Suprapubic skin (tissue), 4 donors: Measurements from ENCODE around the gene TFG. TPM values are rescaled to one million over a fixed set of nuclear protein-coding genes. Genes with fewer than 3 reads are reported as not detected.

Source experiments
- DNase-seq, 2 donors: peaks; one replicate each; pipeline ENCODE4 v3.0.0-alpha.2; 2019; ENCODE audit warnings: low spot score in 2 of 2
- H3K27ac ChIP-seq: fragments of 200-600 bp; sonication (generic); one replicate; pipeline ENCODE4 v1.5.1; 2019
- H3K27me3 ChIP-seq: fragments of 200-600 bp; sonication (generic); one replicate; pipeline ENCODE4 v1.5.1; 2019
- H3K36me3 ChIP-seq: fragments of 200-600 bp; sonication (generic); one replicate; pipeline ENCODE4 v1.5.1; 2019
- H3K4me1 ChIP-seq: fragments of 200-600 bp; sonication (generic); one replicate; pipeline ENCODE4 v1.5.1; 2019
- H3K4me3 ChIP-seq: fragments of 200-600 bp; sonication (generic); one replicate; pipeline ENCODE4 v1.5.1; 2019; ENCODE audit warnings: mild to moderate bottlenecking
- H3K9me3 ChIP-seq: fragments of 200-600 bp; sonication (generic); one replicate; pipeline ENCODE4 v1.5.1; 2019
- EP300 ChIP-seq: sonication (generic); formaldehyde crosslinking; IDR thresholded peaks from one replicate; pipeline ENCODE4 v1.6.1; 2017; ENCODE audit warnings: antibody characterized with exemption
- POLR2A ChIP-seq, 2 donors: fragments of 450-650 bp; IDR thresholded peaks; one replicate each; pipeline ENCODE4 v1.6.1; 2017; ENCODE audit warnings: antibody characterized with exemption in 2 of 2, mild to moderate bottlenecking in 2 of 2, moderate library complexity in 2 of 2
- POLR2AphosphoS5 ChIP-seq, 3 donors: sonication (generic); formaldehyde crosslinking; IDR thresholded peaks; one replicate each; pipeline ENCODE4 v1.6.1; 2017; ENCODE audit warnings: antibody characterized with exemption in 3 of 3
- WGBS: methylation state at CpG from one replicate; pipeline ENCODE4 v1.1.5; 2018; 5-methylcytosine and 5-hydroxymethylcytosine counted together
- total RNA-seq, 4 donors: library from RNA; depleted of rRNA; stranded (reverse); fragments of >200 nt; gene quantifications; one replicate each; pipeline ENCODE4 v1.1.0, GENCODE V29; 2016
- TF ChIP-seq, protein P1 (sequence below), 2 donors: fragments of 200-600 bp in 1 of 2; fragments of 450-650 bp in 1 of 2; sonication (generic) in 1 of 2; IDR thresholded peaks; one replicate each; pipeline ENCODE4 v1.5.1; 2016 to 2019; ENCODE audit warnings: antibody characterized with exemption in 2 of 2, mild to moderate bottlenecking in 1 of 2, moderate library complexity in 1 of 2

TFG gene
- total RNA-seq, 4 donors from 2014 or later = 57.5 to 88.0 (median 75.8) TPM

DNA sequence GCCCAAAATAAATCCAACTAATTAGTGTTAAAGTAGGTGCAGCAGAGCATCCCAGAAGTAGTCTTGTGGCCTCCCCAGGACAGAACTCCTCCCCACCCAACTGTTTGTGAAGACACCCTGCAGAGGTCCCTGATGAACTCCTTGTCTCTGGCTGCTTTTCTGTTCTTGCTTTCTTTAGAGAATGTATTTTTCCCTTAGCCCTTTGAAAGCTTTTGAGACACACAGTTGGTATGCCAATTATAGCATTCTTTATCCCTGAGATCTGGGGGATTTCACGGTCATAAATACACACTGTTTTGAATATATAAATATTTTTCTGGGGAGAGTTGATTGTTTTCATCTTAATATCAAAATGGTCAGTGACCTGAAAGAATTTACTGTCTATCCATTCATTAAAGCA lies 9.8 kb downstream of the TFG start:
- Histone ChIP-seq H3K27ac (no peak overlapping the region), H3K4me1 (peaks cover 4% of the 10 kb centered on the region), H3K27me3 (no peaks in the 10 kb centered on the region), H3K9me3 (no peaks in the 10 kb centered on the region), H3K4me3 (no peak overlapping the region), H3K36me3 (peaks cover 33% of the 10 kb centered on the region)
- no peak for DNase-seq
- TF ChIP-seq, protein P1, sequence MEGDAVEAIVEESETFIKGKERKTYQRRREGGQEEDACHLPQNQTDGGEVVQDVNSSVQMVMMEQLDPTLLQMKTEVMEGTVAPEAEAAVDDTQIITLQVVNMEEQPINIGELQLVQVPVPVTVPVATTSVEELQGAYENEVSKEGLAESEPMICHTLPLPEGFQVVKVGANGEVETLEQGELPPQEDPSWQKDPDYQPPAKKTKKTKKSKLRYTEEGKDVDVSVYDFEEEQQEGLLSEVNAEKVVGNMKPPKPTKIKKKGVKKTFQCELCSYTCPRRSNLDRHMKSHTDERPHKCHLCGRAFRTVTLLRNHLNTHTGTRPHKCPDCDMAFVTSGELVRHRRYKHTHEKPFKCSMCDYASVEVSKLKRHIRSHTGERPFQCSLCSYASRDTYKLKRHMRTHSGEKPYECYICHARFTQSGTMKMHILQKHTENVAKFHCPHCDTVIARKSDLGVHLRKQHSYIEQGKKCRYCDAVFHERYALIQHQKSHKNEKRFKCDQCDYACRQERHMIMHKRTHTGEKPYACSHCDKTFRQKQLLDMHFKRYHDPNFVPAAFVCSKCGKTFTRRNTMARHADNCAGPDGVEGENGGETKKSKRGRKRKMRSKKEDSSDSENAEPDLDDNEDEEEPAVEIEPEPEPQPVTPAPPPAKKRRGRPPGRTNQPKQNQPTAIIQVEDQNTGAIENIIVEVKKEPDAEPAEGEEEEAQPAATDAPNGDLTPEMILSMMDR (IDR thresholded peaks at IDR 0.05) = no peak
- TF ChIP-seq POLR2A (IDR thresholded peaks at IDR 0.05) = no peak
- TF ChIP-seq POLR2AphosphoS5 (IDR thresholded peaks at IDR 0.05) = no peak
- TF ChIP-seq EP300 = no peak
- WGBS = 49% methylated on average over 1 of the region's 1 CpG

DNA sequence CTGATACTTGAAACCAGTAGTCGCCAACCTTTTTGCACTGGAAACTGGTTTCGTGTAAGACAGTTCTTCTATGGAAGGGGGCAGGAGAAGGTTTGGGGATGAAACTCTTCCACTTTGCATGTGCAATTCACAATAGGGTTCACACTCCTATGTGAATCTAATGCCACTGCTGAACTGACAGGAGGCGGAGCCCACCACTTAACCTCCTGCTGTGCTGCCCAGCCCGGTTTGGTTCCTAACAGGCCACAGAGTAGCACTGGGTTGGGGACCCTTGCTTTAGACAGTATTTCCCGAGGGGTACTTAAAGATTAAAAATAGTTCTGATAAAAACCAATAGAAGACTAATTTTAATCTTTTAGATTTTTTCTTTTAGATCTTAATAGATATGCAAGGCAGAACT lies 11.1 kb downstream of the TFG start:
- Histone ChIP-seq H3K36me3 (peaks cover 40% of the 10 kb centered on the region), H3K27me3 (no peaks in the 10 kb centered on the region), H3K27ac (no peak overlapping the region), H3K4me3 (no peak overlapping the region), H3K4me1 (peaks cover 4% of the 10 kb centered on the region), H3K9me3 (no peaks in the 10 kb centered on the region)
- DNase-seq = no peak
- TF ChIP-seq POLR2AphosphoS5 (IDR thresholded peaks at IDR 0.05) = no peak
- no peak for TF ChIP-seq EP300
- WGBS = 81% methylated on average over 5 of the region's 5 CpGs

- H3K36me3 ChIP-seq = peaks cover 64% of the 10 kb centered on the region
- H3K27ac ChIP-seq = no peak overlapping the region
- WGBS = 89% methylated on average over 3 of the region's 3 CpGs
- TF ChIP-seq POLR2A (IDR thresholded peaks at IDR 0.05) = no peak
- TF ChIP-seq, protein P1 (IDR thresholded peaks at IDR 0.05) = no peak
- no peak for TF ChIP-seq EP300
- TF ChIP-seq POLR2AphosphoS5 (IDR thresholded peaks at IDR 0.05) = no peak
- no peaks in the 10 kb centered on the region for H3K27me3 ChIP-seq
- H3K4me1 ChIP-seq = no peaks in the 10 kb centered on the region
- H3K4me3 ChIP-seq = no peak overlapping the region
- H3K9me3 ChIP-seq = no peaks in the 10 kb centered on the region
- DNase-seq = no peak
Measured at GRCh38 chr3:100725935-100726513, 16.7 kb downstream of the TFG start.

DNA sequence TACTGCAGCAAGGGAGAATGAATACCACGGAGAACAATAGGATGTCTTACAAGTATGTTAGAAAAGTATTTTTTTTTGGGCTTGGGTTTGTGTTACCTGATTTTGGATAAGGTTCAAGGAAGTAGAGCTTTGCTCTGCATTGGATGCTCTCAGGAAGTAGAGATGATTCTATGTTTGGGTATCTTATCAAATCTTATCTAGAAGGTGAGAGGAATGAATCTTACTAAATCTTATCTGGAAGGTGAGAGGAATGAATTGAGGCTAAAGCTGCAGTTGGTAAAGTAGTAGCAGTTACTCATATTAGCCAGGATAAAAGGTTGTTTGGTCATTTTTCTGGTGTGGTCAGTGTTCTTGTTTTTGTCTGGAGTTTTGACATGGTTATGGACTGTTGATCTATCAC lies 17.4 kb downstream of the TFG start:
- peaks cover 63% of the 10 kb centered on the region for H3K36me3 ChIP-seq
- H3K27ac ChIP-seq = no peak overlapping the region
- no peak overlapping the region for H3K4me3 ChIP-seq
- no peaks in the 10 kb centered on the region for H3K9me3 ChIP-seq
- no peaks in the 10 kb centered on the region for H3K27me3 ChIP-seq
- H3K4me1 ChIP-seq = no peaks in the 10 kb centered on the region
- TF ChIP-seq EP300 = no peak
- TF ChIP-seq, protein P1 (IDR thresholded peaks at IDR 0.05) = no peak
- no peak for TF ChIP-seq POLR2AphosphoS5 (IDR thresholded peaks at IDR 0.05)
- no peak for TF ChIP-seq POLR2A (IDR thresholded peaks at IDR 0.05)
- DNase-seq = no peak
- WGBS = 87% methylated on average over 1 of the region's 1 CpG

GRCh38 chr3:100730524-100730923 lies 21.2 kb downstream of the TFG start:
- Histone ChIP-seq H3K27ac (no peak overlapping the region), H3K36me3 (peaks cover 62% of the 10 kb centered on the region), H3K9me3 (no peaks in the 10 kb centered on the region), H3K4me3 (no peak overlapping the region), H3K4me1 (no peaks in the 10 kb centered on the region), H3K27me3 (no peaks in the 10 kb centered on the region)
- 75% methylated on average over 3 of the region's 3 CpGs for WGBS
- TF ChIP-seq EP300 (no peak), POLR2A (IDR thresholded peaks at IDR 0.05) (no peak), POLR2AphosphoS5 (IDR thresholded peaks at IDR 0.05) (no peak)
- TF ChIP-seq, protein P1 (IDR thresholded peaks at IDR 0.05) = no peak
- no peak for DNase-seq

DNA sequence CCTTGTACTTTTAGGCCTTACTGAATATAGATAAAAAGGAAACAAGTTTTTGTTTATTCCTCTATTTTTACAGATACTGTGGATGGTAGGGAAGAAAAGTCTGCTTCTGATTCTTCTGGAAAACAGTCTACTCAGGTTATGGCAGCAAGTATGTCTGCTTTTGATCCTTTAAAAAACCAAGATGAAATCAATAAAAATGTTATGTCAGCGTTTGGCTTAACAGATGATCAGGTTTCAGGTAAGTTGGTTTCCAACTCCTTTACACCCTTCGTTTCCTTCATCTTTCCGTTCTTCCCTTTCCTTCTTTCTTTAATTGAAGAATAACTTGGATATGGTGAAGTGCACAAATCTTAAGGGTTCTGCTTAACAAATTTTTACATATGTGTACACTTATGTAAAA lies 23.1 kb downstream of the TFG start:
- Histone ChIP-seq H3K9me3 (no peaks in the 10 kb centered on the region), H3K4me3 (no peak overlapping the region), H3K36me3 (peaks cover 65% of the 10 kb centered on the region), H3K27me3 (no peaks in the 10 kb centered on the region), H3K4me1 (no peaks in the 10 kb centered on the region), H3K27ac (no peak overlapping the region)
- 86% methylated on average over 3 of the region's 3 CpGs for WGBS
- DNase-seq = no peak
- TF ChIP-seq, protein P1 (IDR thresholded peaks at IDR 0.05) = no peak
- TF ChIP-seq EP300 (no peak), POLR2A (IDR thresholded peaks at IDR 0.05) (no peak), POLR2AphosphoS5 (IDR thresholded peaks at IDR 0.05) (no peak)
